GM21515 (cell line): ENCODE data around the gene TK1.

Experiments
- ATAC-seq: cut with Tn5 transposase; IDR thresholded peaks from one replicate; pipeline ENCODE4 v1.9.1; 2021; ENCODE audit not compliant: unreplicated experiment

The TK1 gene

DNA sequence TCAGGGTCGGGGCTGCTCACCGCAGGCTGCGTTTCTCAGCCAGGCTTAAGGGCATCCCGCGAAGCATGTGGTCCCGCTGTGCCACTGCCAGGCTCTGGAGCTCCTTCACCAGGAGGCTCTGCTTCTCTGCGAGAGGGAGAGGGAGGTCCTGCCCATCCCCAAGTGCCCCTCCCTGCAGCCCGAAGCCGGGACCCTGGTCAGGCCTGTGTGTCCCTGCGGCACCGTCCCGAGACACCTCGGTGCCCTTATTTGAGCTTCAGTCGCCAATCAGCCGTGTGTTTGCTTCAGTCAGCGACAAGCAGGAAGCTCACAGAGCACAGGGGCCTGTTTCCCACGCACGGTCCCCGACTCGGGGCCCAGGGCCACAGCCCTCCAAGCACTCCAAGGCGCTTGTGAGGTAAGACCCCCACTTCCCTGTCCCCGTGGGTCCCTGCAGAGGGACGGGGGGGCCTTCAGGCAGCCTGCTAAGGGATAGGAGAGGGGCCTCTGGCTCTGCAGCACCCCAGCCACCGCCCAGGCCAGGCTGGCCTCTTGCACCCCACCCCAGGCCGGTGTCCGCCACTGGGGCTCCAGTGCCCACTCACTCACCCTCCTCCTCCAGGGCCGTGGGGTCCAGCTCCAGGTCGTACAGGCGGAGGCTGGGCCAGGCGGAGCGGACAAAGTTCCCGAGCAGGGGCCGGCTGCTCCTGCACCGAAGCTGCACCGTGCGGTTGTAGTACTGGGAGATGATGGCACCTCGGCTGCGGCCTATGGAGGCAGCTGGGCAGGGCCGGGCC lies 61.5 kb downstream of the TK1 start:
- no peak for ATAC-seq

DNA sequence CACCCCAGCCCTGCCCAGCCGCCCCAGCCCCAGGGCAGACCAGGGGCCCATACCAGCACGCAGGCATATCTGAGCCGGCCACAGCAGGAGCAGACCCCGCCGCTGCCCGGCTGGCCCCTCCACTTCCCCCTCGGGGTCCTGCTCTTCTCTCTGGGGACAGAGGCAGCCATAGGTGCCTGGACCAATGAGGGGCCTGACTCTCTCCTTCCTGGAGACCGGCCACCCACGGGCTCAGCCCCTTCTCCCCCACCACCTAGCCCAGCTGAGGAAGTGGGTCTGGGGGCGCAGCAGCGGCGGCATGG lies 62.1 kb downstream of the TK1 start:
- no peak for ATAC-seq
